ENCODE results near the gene RASGEF1B.

RASGEF1B gene

GRCh38 chr4:81471588-81472280 is at the start of gene RASGEF1B:
Gene RASGEF1B, minus strand, starts transcription at chr4:81471907. Its CDS starts 12,399 bp downstream, at chr4:81459508.
- H3K27ac ChIP-seq (ENCODE audit: low read depth, low read length): peak within 1 kb of the TSS; percentile 76
- peak within 1 kb of the TSS; percentile 57 for H3K9ac ChIP-seq (ENCODE audit: low read length)
- H3K4me3 ChIP-seq (ENCODE audit: low read length): peak within 1 kb of the TSS; percentile 83
- no peaks in the 10 kb centered on the region for H3K27me3 ChIP-seq (ENCODE audit: control insufficient read depth, insufficient read depth, low read length)
- no peaks in the 10 kb centered on the region for H3K36me3 ChIP-seq (ENCODE audit: control insufficient read depth, insufficient read depth, low read length)
- H3K4me1 ChIP-seq (ENCODE audit: control insufficient read depth, insufficient read depth, low read length): peaks cover 22% of the 10 kb centered on the region

GRCh38 chr4:81519856-81520255 is 48.1 kb upstream of the RASGEF1B start:
- Histone ChIP-seq H3K27ac (ENCODE audit: low read depth, low read length) (no peak overlapping the region), H3K4me3 (ENCODE audit: low read length) (no peak overlapping the region), H3K36me3 (ENCODE audit: control insufficient read depth, insufficient read depth, low read length) (no peaks in the 10 kb centered on the region), H3K4me1 (ENCODE audit: control insufficient read depth, insufficient read depth, low read length) (no peaks in the 10 kb centered on the region), H3K9ac (ENCODE audit: low read length) (no peak overlapping the region), H3K27me3 (ENCODE audit: control insufficient read depth, insufficient read depth, low read length) (no peaks in the 10 kb centered on the region)

DNA sequence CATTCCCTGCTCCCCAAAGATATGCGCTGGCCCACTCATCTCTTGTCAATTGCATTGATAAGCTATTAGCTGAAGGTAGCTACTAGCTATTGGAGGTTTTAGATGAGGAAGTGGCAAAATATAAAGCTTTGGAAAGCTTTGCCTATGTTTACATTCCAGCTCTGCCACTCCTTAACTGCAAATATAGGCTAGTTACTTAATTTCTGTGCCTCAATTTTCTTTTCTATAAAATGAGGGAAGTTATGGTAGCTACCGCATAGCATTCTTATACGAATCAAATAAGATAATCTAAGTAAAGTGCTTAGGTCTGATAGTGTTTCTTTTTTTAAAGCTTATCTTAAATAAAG is 47.7 kb upstream of the RASGEF1B start:
- Histone ChIP-seq H3K9ac (ENCODE audit: low read length) (no peak overlapping the region), H3K27ac (ENCODE audit: low read depth, low read length) (no peak overlapping the region), H3K4me1 (ENCODE audit: control insufficient read depth, insufficient read depth, low read length) (no peaks in the 10 kb centered on the region), H3K27me3 (ENCODE audit: control insufficient read depth, insufficient read depth, low read length) (no peaks in the 10 kb centered on the region), H3K4me3 (ENCODE audit: low read length) (no peak overlapping the region), H3K36me3 (ENCODE audit: control insufficient read depth, insufficient read depth, low read length) (no peaks in the 10 kb centered on the region)

- Histone ChIP-seq H3K36me3 (ENCODE audit: control insufficient read depth, insufficient read depth, low read length) (no peaks in the 10 kb centered on the region), H3K27me3 (ENCODE audit: control insufficient read depth, insufficient read depth, low read length) (no peaks in the 10 kb centered on the region), H3K4me3 (ENCODE audit: low read length) (no peak overlapping the region), H3K27ac (ENCODE audit: low read depth, low read length) (no peak overlapping the region), H3K9ac (ENCODE audit: low read length) (no peak overlapping the region), H3K4me1 (ENCODE audit: control insufficient read depth, insufficient read depth, low read length) (no peaks in the 10 kb centered on the region)
Observed at GRCh38 chr4:81518762-81519426, 47.2 kb upstream of the RASGEF1B start.

DNA sequence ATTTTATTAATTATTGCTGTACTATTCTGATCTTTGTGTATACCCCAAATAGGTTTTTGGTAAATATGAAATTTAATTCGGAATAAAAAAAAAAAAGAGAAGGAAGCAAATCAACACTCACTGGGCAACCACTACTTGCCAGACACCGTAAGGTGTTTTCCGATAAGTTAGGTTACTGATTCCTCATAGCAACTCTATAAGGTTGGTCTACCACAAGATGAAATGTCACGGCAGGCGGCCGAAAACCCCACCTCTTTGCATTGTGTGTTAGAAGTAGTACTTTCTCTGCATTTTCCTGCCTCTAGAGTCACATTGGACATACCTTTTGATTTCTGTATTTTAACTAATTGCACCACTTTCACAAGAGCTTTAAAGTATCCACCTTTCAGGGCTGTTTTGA is 44.5 kb upstream of the RASGEF1B start:
- no peak overlapping the region for H3K27ac ChIP-seq (ENCODE audit: low read depth, low read length)
- no peaks in the 10 kb centered on the region for H3K4me1 ChIP-seq (ENCODE audit: control insufficient read depth, insufficient read depth, low read length)

DNA sequence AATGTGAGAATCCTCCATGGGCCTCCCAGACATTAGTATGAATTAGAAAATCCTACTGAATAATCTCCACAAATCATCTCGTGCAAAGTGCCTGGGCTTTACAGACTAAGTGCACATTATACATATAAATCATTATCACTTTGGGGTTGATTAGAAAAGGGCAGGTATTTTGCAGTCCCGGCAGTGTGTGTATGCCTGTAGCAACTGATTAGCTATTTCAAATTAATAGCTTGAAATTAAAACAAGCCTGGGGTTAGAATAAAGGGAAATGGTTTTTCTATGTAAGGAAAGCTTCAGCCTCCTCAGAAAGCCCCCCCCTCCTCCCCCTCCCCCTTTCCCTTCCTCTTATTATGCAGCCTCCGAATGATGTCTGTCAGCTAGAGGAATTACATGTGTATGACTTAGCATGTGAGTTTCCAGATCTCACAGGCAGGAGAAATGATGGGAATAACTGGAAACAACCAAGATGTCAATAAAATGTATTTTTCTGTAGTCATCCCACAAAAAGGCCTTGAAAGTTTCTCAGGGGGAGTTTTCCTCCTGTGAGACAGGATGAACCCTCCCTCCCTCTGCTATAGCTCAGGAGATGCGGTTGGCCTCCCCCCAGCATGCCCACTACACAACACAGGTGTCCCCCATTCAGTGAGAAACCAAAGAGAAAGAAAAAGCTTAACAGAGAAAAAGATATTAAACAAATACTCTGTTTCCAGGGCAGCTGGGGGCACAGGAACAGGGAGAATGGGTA is 41.2 kb upstream of the RASGEF1B start:
- Histone ChIP-seq H3K27ac (ENCODE audit: low read depth, low read length) (no peak overlapping the region), H3K4me1 (ENCODE audit: control insufficient read depth, insufficient read depth, low read length) (no peaks in the 10 kb centered on the region), H3K27me3 (ENCODE audit: control insufficient read depth, insufficient read depth, low read length) (no peaks in the 10 kb centered on the region), H3K4me3 (ENCODE audit: low read length) (no peak overlapping the region), H3K9ac (ENCODE audit: low read length) (no peak overlapping the region), H3K36me3 (ENCODE audit: control insufficient read depth, insufficient read depth, low read length) (no peaks in the 10 kb centered on the region)

More for the DNA sequence above, 44.5 kb upstream of the RASGEF1B start:
- Histone ChIP-seq H3K4me3 (ENCODE audit: low read length) (no peak overlapping the region), H3K27me3 (ENCODE audit: control insufficient read depth, insufficient read depth, low read length) (no peaks in the 10 kb centered on the region), H3K9ac (ENCODE audit: low read length) (no peak overlapping the region), H3K36me3 (ENCODE audit: control insufficient read depth, insufficient read depth, low read length) (no peaks in the 10 kb centered on the region)

DNA sequence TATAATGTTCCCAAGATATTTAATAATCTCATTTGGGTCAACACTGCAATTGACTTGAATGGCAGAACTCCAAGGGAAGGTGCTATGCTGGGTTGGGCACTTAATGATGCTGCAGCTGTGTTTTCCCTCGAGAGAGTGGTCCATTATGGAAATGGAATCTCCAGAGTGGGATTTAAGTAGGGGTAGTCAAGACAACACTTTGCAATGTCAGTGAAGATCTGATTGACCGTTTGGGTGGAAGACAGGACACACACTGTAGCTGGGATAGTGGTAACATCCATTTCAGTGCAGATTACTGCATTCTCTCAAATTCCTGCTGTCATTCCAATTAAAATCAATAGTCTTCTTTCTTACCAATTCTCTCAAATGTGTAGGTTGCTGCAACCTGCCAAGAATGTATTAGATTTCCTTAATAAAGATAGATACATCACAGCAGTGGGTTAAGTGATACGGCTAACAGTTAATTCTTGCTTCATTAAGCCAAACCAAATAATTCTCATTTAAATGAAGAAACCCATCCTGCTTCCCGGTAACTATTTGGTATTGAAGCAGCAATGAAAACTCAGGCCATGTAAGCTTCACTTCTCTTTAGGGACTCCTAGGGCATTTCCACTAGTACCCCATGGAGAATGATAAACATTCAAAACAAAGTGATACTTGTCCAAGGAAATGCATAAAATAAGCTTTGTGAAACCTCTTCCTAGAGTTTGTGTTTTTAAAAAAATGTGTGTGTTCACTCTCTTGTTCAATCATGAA is 40.5 kb upstream of the RASGEF1B start:
- H3K27ac ChIP-seq (ENCODE audit: low read depth, low read length): no peak overlapping the region
- H3K4me3 ChIP-seq (ENCODE audit: low read length): no peak overlapping the region
- no peaks in the 10 kb centered on the region for H3K4me1 ChIP-seq (ENCODE audit: control insufficient read depth, insufficient read depth, low read length)
- H3K27me3 ChIP-seq (ENCODE audit: control insufficient read depth, insufficient read depth, low read length): no peaks in the 10 kb centered on the region
- H3K9ac ChIP-seq (ENCODE audit: low read length): no peak overlapping the region
- no peaks in the 10 kb centered on the region for H3K36me3 ChIP-seq (ENCODE audit: control insufficient read depth, insufficient read depth, low read length)

DNA sequence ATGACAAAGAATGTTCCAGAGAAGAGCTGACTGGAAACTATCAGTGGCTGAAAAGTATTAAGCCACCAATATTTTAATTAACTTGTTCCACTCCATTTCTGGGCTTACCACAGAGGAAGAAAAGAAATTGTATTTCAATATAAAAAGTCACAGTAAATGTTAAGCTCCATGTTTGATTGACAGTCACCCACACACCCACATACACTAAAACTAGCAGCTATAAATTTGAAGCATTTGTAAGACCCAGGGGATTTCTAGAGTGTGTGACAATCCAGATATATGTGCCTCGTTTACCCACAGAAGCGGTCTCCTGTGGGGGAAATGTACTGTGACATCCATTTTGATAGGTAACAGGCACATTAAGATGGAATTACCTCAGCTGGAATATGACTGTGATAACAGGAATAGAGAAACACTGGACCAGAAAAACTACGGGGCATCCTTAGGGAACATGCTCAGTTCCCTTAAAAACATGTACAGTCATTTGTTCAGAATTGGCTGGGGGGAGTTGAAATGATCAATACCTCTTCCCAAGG is 39.0 kb upstream of the RASGEF1B start:
- Histone ChIP-seq H3K9ac (ENCODE audit: low read length) (no peak overlapping the region), H3K27ac (ENCODE audit: low read depth, low read length) (no peak overlapping the region)

GRCh38 chr4:81509822-81510221 is 38.1 kb upstream of the RASGEF1B start:
- Histone ChIP-seq H3K9ac (ENCODE audit: low read length) (no peak overlapping the region), H3K4me3 (ENCODE audit: low read length) (no peak overlapping the region)

More for the DNA sequence above, 39.0 kb upstream of the RASGEF1B start:
- no peak overlapping the region for H3K4me3 ChIP-seq (ENCODE audit: low read length)
- H3K27me3 ChIP-seq (ENCODE audit: control insufficient read depth, insufficient read depth, low read length): no peaks in the 10 kb centered on the region
- no peaks in the 10 kb centered on the region for H3K4me1 ChIP-seq (ENCODE audit: control insufficient read depth, insufficient read depth, low read length)
- no peaks in the 10 kb centered on the region for H3K36me3 ChIP-seq (ENCODE audit: control insufficient read depth, insufficient read depth, low read length)

DNA sequence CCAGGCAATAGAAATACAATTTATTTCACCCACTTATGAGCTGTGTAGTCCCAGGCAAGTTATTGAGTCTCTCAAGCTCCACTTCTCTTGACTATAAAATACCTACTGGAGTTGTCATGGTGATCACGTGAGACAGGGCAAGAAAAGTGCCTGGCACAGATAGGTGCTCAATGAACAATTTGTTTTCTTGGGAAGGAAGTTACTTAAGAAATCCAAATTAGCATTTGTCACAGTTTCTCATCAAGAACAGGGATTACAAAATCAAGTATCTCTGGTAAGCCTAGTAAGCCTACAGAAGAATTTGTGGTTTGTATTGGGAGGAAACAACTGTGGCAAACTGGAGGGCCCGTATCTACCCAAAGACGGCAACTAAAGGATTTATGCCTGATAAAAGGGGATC is 37.5 kb upstream of the RASGEF1B start:
- Histone ChIP-seq H3K27ac (ENCODE audit: low read depth, low read length) (no peak overlapping the region), H3K27me3 (ENCODE audit: control insufficient read depth, insufficient read depth, low read length) (no peaks in the 10 kb centered on the region), H3K9ac (ENCODE audit: low read length) (no peak overlapping the region), H3K36me3 (ENCODE audit: control insufficient read depth, insufficient read depth, low read length) (no peaks in the 10 kb centered on the region), H3K4me1 (ENCODE audit: control insufficient read depth, insufficient read depth, low read length) (no peaks in the 10 kb centered on the region), H3K4me3 (ENCODE audit: low read length) (no peak overlapping the region)

More at GRCh38 chr4:81509822-81510221, 38.1 kb upstream of the RASGEF1B start:
- H3K4me1 ChIP-seq (ENCODE audit: control insufficient read depth, insufficient read depth, low read length): no peaks in the 10 kb centered on the region
- H3K27ac ChIP-seq (ENCODE audit: low read depth, low read length): no peak overlapping the region
- no peaks in the 10 kb centered on the region for H3K27me3 ChIP-seq (ENCODE audit: control insufficient read depth, insufficient read depth, low read length)
- no peaks in the 10 kb centered on the region for H3K36me3 ChIP-seq (ENCODE audit: control insufficient read depth, insufficient read depth, low read length)

- Histone ChIP-seq H3K36me3 (ENCODE audit: control insufficient read depth, insufficient read depth, low read length) (no peaks in the 10 kb centered on the region), H3K27ac (ENCODE audit: low read depth, low read length) (no peak overlapping the region), H3K9ac (ENCODE audit: low read length) (no peak overlapping the region), H3K4me1 (ENCODE audit: control insufficient read depth, insufficient read depth, low read length) (no peaks in the 10 kb centered on the region), H3K4me3 (ENCODE audit: low read length) (no peak overlapping the region), H3K27me3 (ENCODE audit: control insufficient read depth, insufficient read depth, low read length) (no peaks in the 10 kb centered on the region)
Observed at GRCh38 chr4:81508411-81509185, 36.9 kb upstream of the RASGEF1B start.
